SK-N-MC (cell line): ENCODE measurements around the gene VAT1L.

Source experiments
- EZH2 ChIP-seq: fragments of 200-600 bp; sonication (generic); IDR thresholded peaks from one replicate; pipeline ENCODE4 v1.6.1; 2017; ENCODE audit warnings: antibody characterized with exemption
- POLR2AphosphoS5 ChIP-seq: IDR thresholded peaks from 2 replicates; pipeline ENCODE4 v1.6.1; 2012; ENCODE audit warnings: mild to moderate bottlenecking, low read depth, low read length, borderline replicate concordance

DNA sequence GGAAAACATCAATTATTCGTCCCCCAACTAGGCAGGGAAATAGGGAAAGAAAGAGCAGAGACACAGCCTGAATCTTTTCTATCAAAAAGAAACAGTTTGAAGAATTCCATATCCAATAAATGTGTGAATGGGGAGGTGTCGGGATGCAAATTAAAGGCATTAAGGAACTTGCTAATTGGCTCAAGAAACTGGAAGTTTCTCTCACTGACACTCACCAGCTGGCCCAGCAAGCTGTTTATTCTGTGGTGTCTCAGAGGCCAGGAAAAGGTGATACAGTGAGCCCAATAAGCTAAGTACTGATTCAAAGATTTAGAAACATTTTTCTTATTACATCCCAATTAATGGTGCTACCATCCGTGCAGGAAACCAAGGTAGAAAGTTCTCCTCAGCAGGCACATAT, 129.6 kb downstream of the VAT1L start:
- no peak for TF ChIP-seq POLR2AphosphoS5
- TF ChIP-seq EZH2: no peak
